T-helper 1 cell treated with Interleukin-12 subunit alpha and Interleukin-12 subunit beta and Interleukin-4 antibody, amounts not matched to agents 30 μg/mL and 1 μg/mL, for 36 hours (primary cell): Measurements from ENCODE around the gene PRKCE.
"Not testable (repeated sequence)": the region's sequence is repeated elsewhere in the genome, so short reads cannot be mapped to it uniquely, and the experiment has no call there.

Source experiments
- H3K27ac Mint-ChIP-seq: one replicate; pipeline ENCODE4 v1.8.0; 2021; ENCODE audit warnings: mild to moderate bottlenecking, mixed read lengths
- H3K27me3 Mint-ChIP-seq: one replicate; pipeline ENCODE4 v1.8.0; 2021; ENCODE audit warnings: low read depth, mixed read lengths
- H3K36me3 Mint-ChIP-seq: one replicate; pipeline ENCODE4 v1.8.0; 2021; ENCODE audit warnings: low read depth, mixed read lengths
- H3K4me1 Mint-ChIP-seq: one replicate; pipeline ENCODE4 v1.8.0; 2021; ENCODE audit warnings: low read depth, mixed read lengths
- H3K4me3 Mint-ChIP-seq: one replicate; pipeline ENCODE4 v1.8.0; 2021; ENCODE audit warnings: mild to moderate bottlenecking, moderate library complexity, mixed read lengths
- H3K9me3 Mint-ChIP-seq: one replicate; pipeline ENCODE4 v1.8.0; 2021; ENCODE audit warnings: mixed read lengths

PRKCE gene

DNA sequence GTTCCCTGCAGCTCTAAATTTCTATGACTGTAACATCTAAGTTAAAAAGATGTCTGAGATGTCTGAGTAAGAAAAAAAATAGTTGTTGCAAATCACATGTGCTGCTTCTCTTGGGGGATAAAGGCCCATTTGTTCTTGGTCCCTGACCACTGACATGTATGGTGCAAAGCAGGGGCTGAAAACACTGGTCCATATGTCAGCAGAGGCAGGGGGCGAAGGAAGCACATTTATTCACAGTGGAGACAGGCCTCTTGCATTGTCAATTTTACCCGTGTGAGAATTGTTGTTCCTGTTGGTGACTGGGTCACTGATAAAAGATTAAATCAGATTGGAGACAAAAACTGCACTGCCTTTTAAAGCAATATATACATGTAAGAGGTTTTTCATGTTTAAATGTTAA is 38.8 kb downstream of the PRKCE start:
- Mint-ChIP-seq H3K4me1 (no peaks in the 10 kb centered on the region), H3K4me3 (no peak overlapping the region), H3K36me3 (no peaks in the 10 kb centered on the region), H3K27me3 (no peaks in the 10 kb centered on the region), H3K9me3 (no peaks in the 10 kb centered on the region), H3K27ac (no peak overlapping the region)

DNA sequence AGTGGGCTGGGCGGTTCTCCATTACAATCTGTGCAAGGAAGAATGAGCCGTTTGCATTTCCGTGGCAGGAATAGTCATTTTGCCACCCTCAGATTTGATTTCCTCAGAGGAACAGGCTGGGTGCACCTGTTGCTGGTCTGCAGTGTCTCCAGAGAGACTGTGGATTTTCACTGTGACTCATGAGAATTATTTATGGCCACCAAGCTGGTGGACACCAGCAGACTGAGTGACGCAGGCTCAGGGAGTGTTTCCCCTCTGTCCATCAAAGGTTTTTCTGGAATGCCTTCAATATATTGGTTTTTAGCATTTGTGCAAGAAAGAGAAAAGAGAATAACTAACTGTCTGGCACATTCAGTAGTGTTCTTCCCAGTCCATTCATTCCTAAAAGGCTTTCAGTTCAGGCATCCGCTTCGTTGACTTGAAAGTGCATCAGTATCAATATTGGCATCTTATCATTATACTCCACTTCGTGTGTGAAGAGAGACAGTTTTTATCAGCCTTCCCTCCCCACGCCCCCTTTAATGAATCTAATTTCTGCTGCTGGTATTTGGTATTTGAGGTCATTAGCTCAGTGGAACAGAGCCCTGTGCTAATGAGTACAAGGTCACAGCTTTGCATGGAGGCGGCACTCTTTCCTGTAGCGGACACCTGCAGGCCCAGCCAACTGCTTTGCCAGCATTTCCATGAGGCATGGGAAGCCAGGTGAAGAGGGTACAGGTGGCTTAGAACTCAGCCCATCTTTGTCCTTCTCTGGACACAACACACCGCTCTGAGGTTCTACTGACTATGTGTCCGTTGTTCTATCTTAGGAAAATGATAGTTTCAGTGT is 39.9 kb downstream of the PRKCE start:
- H3K27me3 Mint-ChIP-seq: no peaks in the 10 kb centered on the region
- H3K27ac Mint-ChIP-seq: no peak overlapping the region
- no peaks in the 10 kb centered on the region for H3K36me3 Mint-ChIP-seq
- no peak overlapping the region for H3K4me3 Mint-ChIP-seq
- H3K4me1 Mint-ChIP-seq: no peaks in the 10 kb centered on the region
- H3K9me3 Mint-ChIP-seq: no peaks in the 10 kb centered on the region

DNA sequence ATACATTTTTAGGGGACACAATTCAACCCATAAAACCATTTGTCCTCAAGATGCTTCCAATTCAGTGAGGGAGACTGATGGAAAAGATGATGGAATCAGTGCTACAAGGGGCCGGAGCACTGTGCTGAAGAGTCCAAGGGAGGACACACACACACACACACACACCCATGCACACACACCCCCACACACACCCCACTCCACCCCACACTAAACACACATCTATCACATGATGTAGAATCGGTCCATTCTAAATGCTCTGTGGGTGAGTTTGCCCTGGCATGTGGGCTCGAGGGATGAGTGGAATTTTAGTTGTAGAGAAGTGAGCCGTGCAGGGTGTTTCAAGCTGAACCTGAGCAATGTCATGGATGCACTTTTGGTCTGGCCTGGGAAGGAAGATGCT is 41.1 kb downstream of the PRKCE start:
- H3K9me3 Mint-ChIP-seq: no peaks in the 10 kb centered on the region
- H3K27ac Mint-ChIP-seq: no peak overlapping the region
- H3K27me3 Mint-ChIP-seq: no peaks in the 10 kb centered on the region
- H3K4me3 Mint-ChIP-seq: no peak overlapping the region
- H3K36me3 Mint-ChIP-seq: no peaks in the 10 kb centered on the region
- no peaks in the 10 kb centered on the region for H3K4me1 Mint-ChIP-seq

- H3K36me3 Mint-ChIP-seq, H3K27ac Mint-ChIP-seq, H3K27me3 Mint-ChIP-seq, H3K4me3 Mint-ChIP-seq, H3K9me3 Mint-ChIP-seq, H3K4me1 Mint-ChIP-seq: not testable (repeated sequence)
Measured at GRCh38 chr2:45695480-45696007, 44.1 kb downstream of the PRKCE start.

DNA sequence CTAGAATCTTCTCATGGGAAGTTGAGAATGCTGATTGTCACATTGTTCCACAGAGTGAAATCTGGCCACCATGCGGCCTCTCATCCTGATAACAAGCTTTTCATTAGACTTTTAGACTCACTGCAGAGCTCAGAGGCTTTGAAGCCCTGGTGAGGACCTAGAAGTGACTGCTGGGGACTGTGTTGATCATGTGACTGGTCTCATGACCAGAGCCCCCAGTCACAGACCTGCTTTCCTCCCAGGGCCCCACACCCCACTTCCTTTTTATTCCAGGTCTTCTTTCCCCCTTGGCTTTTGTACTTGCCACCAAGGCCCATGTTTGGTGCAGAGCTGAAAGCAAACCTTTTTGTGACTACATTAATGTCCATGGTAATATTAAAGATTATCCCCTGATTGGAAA is 45.2 kb downstream of the PRKCE start:
- no peaks in the 10 kb centered on the region for H3K36me3 Mint-ChIP-seq
- no peaks in the 10 kb centered on the region for H3K27me3 Mint-ChIP-seq
- H3K4me1 Mint-ChIP-seq: no peaks in the 10 kb centered on the region
- no peaks in the 10 kb centered on the region for H3K9me3 Mint-ChIP-seq
- H3K27ac Mint-ChIP-seq: no peak overlapping the region
- no peak overlapping the region for H3K4me3 Mint-ChIP-seq

DNA sequence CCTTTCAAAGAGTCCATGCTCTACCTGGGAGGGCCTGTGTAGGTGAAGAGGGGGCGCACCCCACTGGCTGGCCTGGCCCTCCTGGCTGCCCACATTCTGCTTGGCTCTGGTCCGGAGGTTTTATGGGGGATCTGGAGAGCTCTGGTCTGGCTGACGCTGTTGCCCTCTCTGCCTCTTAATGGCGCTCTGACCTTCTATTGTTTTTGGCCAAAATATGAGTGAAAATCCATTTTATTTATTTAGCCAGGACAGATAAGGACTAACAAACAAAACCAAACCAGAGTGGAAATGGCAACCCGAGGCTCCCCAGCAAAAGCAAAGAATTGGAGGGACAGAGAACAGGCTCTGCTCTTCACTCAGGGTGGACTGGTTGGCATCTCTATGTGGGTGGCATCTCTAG is 45.7 kb downstream of the PRKCE start:
- H3K36me3 Mint-ChIP-seq: no peaks in the 10 kb centered on the region
- H3K27me3 Mint-ChIP-seq: no peaks in the 10 kb centered on the region
- no peak overlapping the region for H3K27ac Mint-ChIP-seq
- no peaks in the 10 kb centered on the region for H3K4me1 Mint-ChIP-seq
- no peaks in the 10 kb centered on the region for H3K9me3 Mint-ChIP-seq
- H3K4me3 Mint-ChIP-seq: no peak overlapping the region

DNA sequence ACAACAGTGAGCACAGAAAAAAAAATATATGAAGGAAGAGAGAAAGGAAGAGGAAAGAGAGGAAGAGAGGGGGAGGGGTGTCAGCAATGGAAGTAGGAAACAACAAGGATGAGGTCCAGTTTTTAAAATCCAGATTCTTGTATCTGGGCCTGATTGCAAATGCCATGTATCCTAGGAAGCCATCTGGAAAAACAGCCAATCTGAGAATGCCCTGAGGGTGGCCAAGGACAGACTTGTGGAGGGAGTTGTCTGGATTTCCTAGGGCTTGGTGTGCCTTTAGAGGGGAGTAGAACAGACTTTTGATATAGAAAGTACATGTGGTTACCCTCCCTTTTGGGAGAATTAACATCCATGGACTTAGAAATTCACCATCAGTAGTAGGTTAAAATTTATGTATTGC is 47.1 kb downstream of the PRKCE start:
- Mint-ChIP-seq H3K27me3 (no peaks in the 10 kb centered on the region), H3K9me3 (no peaks in the 10 kb centered on the region), H3K36me3 (no peaks in the 10 kb centered on the region), H3K27ac (no peak overlapping the region), H3K4me3 (no peak overlapping the region), H3K4me1 (no peaks in the 10 kb centered on the region)

- no peaks in the 10 kb centered on the region for H3K4me1 Mint-ChIP-seq
- no peak overlapping the region for H3K27ac Mint-ChIP-seq
- no peaks in the 10 kb centered on the region for H3K27me3 Mint-ChIP-seq
- H3K36me3 Mint-ChIP-seq: no peaks in the 10 kb centered on the region
- no peak overlapping the region for H3K4me3 Mint-ChIP-seq
- H3K9me3 Mint-ChIP-seq: no peaks in the 10 kb centered on the region
Measured at GRCh38 chr2:45699032-45699658, 47.7 kb downstream of the PRKCE start.

GRCh38 chr2:45700407-45701013 is 49.0 kb downstream of the PRKCE start:
- Mint-ChIP-seq H3K4me1 (no peaks in the 10 kb centered on the region), H3K27ac (no peak overlapping the region), H3K36me3 (no peaks in the 10 kb centered on the region), H3K4me3 (no peak overlapping the region), H3K9me3 (no peaks in the 10 kb centered on the region), H3K27me3 (no peaks in the 10 kb centered on the region)

- no peaks in the 10 kb centered on the region for H3K27me3 Mint-ChIP-seq
- no peak overlapping the region for H3K27ac Mint-ChIP-seq
- H3K9me3 Mint-ChIP-seq: peaks cover 11% of the 10 kb centered on the region
- no peak overlapping the region for H3K4me3 Mint-ChIP-seq
- H3K36me3 Mint-ChIP-seq: peaks cover 8% of the 10 kb centered on the region
- no peaks in the 10 kb centered on the region for H3K4me1 Mint-ChIP-seq
Measured at GRCh38 chr2:45705233-45705632, 53.8 kb downstream of the PRKCE start.

GRCh38 chr2:45706033-45706432 is 54.6 kb downstream of the PRKCE start:
- Mint-ChIP-seq H3K4me1 (no peaks in the 10 kb centered on the region), H3K9me3 (peaks cover 11% of the 10 kb centered on the region), H3K27me3 (no peaks in the 10 kb centered on the region), H3K27ac (no peak overlapping the region), H3K36me3 (peaks cover 8% of the 10 kb centered on the region), H3K4me3 (no peak overlapping the region)

GRCh38 chr2:45707006-45707405 is 55.5 kb downstream of the PRKCE start:
- Mint-ChIP-seq H3K4me1 (no peaks in the 10 kb centered on the region), H3K27ac (no peak overlapping the region), H3K27me3 (no peaks in the 10 kb centered on the region), H3K36me3 (peaks cover 8% of the 10 kb centered on the region), H3K9me3 (peaks cover 11% of the 10 kb centered on the region), H3K4me3 (no peak overlapping the region)

GRCh38 chr2:45707661-45708060 is 56.2 kb downstream of the PRKCE start:
- Mint-ChIP-seq H3K27ac (no peak overlapping the region), H3K27me3 (no peaks in the 10 kb centered on the region), H3K4me3 (no peak overlapping the region), H3K36me3 (peaks cover 8% of the 10 kb centered on the region), H3K9me3 (peaks cover 11% of the 10 kb centered on the region), H3K4me1 (no peaks in the 10 kb centered on the region)

DNA sequence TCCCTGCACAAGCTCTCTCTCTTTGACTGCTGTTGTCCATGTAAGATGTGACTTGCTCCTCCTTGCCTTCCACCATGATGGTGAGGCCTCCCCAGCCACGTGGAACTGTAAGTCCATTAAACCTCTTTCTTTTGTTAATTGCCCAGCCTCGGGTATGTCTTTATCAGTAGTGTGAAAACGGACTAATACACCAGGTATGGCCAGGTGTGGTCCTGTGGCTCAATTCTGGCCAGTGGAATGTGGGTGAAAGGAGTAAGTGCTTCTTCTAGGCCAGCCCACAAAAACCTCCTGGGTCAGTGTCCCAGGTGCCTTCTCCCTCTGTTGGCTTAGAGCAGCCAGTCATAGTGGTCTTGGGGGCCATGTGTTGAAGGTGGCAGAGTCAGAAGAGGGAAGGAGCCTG is 57.0 kb downstream of the PRKCE start:
- Mint-ChIP-seq H3K27me3 (no peaks in the 10 kb centered on the region), H3K4me3 (no peak overlapping the region), H3K27ac (no peak overlapping the region), H3K36me3 (peaks cover 8% of the 10 kb centered on the region), H3K4me1 (no peaks in the 10 kb centered on the region), H3K9me3 (peaks cover 11% of the 10 kb centered on the region)

DNA sequence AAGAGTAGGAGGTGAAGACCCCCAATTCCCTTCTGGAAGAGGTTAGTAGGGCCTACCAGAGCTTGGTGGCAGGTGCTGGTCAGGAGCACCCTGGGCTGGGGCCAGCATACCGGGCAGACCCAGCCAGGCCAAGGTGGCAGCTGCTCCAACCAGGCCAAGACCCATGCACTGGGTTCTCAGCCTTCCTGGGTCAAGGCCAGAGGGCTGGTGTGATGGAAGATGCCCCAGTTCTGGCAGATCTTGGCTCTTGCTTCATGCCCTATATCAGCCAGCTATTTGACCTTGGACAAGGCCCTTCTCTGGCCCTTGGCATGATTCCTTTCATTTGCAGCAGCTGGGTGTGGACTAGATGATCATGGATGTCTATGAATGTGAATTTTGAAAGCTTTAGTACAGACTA is 57.7 kb downstream of the PRKCE start:
- no peaks in the 10 kb centered on the region for H3K4me1 Mint-ChIP-seq
- no peaks in the 10 kb centered on the region for H3K27me3 Mint-ChIP-seq
- H3K9me3 Mint-ChIP-seq: peaks cover 11% of the 10 kb centered on the region
- H3K27ac Mint-ChIP-seq: no peak overlapping the region
- H3K4me3 Mint-ChIP-seq: no peak overlapping the region
- H3K36me3 Mint-ChIP-seq: peaks cover 8% of the 10 kb centered on the region
